Prostate gland (tissue), 2 donors: ENCODE results near the gene OPN4.

Experiments used
- CTCF ChIP-seq, 4 experiments: fragments of 200-600 bp in 2 of 4; fragments of 450-650 bp in 2 of 4; sonication (generic) in 2 of 4; IDR thresholded peaks; 1 replicate in 3 of 4; 2 replicates in 1 of 4; pipeline ENCODE4 v1.5.1; 2016 to 2019; ENCODE audit warnings: antibody characterized with exemption in 4 of 4, mild to moderate bottlenecking in 2 of 4, moderate library complexity in 2 of 4
- POLR2A ChIP-seq: fragments of 450-650 bp; IDR thresholded peaks from one replicate; pipeline ENCODE4 v1.6.1; 2016; ENCODE audit warnings: antibody characterized with exemption, mild to moderate bottlenecking
- POLR2AphosphoS5 ChIP-seq: sonication (generic); formaldehyde crosslinking; IDR thresholded peaks from one replicate; pipeline ENCODE4 v1.6.1; 2017; ENCODE audit warnings: antibody characterized with exemption

GRCh38 chr10:86652361-86653202 is 1.8 kb upstream of the OPN4 start:
- TF ChIP-seq CTCF (IDR thresholded peaks at IDR 0.05) = no peak
- no peak for TF ChIP-seq POLR2AphosphoS5
- TF ChIP-seq POLR2A = no peak
